HFFc6 (cell line): Measurements from ENCODE around the gene PYGB. TPM values are rescaled to one million over a fixed set of nuclear protein-coding genes. Genes with fewer than 3 reads are reported as not detected.

Experiments
- DNase-seq: peaks from one replicate; pipeline ENCODE4 v3.0.0-alpha.2; 2018
- H3K27ac Mint-ChIP-seq: 2 replicates; pipeline ENCODE4 v1.8.0; 2020; ENCODE audit warnings: mild to moderate bottlenecking, mixed read lengths
- H3K27me3 Mint-ChIP-seq: 2 replicates; pipeline ENCODE4 v1.8.0; 2021; ENCODE audit warnings: mild to moderate bottlenecking, moderate library complexity, mixed read lengths; ENCODE audit not compliant: insufficient read depth
- H3K36me3 Mint-ChIP-seq: 2 replicates; pipeline ENCODE4 v1.8.0; 2021; ENCODE audit warnings: low read depth, mixed read lengths
- H3K4me1 Mint-ChIP-seq: 2 replicates; pipeline ENCODE4 v1.8.0; 2020; ENCODE audit warnings: low read depth, mixed read lengths
- H3K4me3 Mint-ChIP-seq: 2 replicates; pipeline ENCODE4 v1.8.0; 2020; ENCODE audit warnings: mild to moderate bottlenecking, moderate library complexity, mixed read lengths
- H3K9me3 Mint-ChIP-seq: 2 replicates; pipeline ENCODE4 v1.8.0; 2020; ENCODE audit warnings: mild to moderate bottlenecking, mixed read lengths
- total RNA-seq, 6 experiments: library from RNA; stranded (reverse); fragmentation: NEBNext Ultra II Directional; extraction: Animal tissue kit (Norgen Biotek cat#: 25700); gene quantifications; 2 replicates in 1 of 6; 3 replicates in 5 of 6; pipeline ENCODE4 v1.2.3, GENCODE V29; 2021
- TF ChIP-seq, protein P1 (sequence below): fragments of 200-600 bp; sonication (generic); IDR thresholded peaks from 2 replicates; pipeline ENCODE4 v1.5.0; 2021; ENCODE audit warnings: antibody characterized with exemption, mild to moderate bottlenecking

The PYGB gene
- total RNA-seq, 6 experiments from 2014 or later: 65.4 to 75.6 (median 70.2) TPM

DNA sequence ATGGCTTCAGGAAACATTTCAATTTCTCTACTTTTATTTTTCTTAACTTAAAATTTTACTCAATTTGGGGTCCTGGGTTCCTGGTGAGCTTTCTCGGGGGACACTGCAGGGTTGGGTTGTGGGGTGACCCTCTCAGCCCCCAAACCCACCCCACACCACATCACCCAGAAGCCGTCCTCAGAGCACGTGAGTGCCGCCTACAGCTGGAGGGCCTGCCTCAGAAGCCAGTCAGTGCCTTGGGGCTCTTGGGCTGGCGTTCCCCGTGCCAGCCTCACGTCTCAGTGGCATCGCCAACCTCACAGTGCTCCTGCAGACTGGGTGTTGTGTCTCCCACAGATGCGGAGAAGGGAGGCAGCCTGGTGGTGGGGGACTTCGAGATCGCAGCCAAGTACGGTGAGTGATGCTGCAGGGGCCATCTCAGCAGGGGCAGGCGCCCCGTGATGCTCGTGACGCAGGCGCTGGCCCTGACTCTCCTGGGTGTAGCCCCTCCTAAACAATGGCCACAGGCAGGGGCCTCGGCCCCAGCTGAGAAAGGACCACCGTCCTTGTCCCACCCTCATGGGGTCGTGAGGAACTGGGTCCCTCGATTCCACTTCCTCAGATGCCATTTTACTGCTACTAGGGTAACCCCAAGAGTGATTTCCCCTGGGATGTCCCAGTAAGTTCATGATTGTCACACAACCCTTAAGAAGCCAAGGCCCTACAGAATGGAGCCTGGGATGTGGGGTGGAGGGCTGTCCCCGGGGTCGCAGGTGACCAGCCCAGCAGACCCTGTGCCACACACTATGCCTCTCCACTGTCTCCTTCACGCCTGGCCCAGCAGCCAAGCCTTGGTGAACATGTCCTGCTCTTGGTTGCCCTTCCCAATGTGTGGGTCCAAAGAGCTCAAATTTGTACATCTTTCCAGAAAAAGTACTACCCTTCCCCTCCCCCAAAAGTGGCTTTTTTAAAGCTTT is 23.8 kb upstream of the PYGB start:
- H3K4me1 Mint-ChIP-seq: peaks cover 34% of the 10 kb centered on the region
- no peak overlapping the region for H3K4me3 Mint-ChIP-seq
- no peak for DNase-seq
- H3K9me3 Mint-ChIP-seq: no peaks in the 10 kb centered on the region
- H3K27ac Mint-ChIP-seq: peak overlapping the region; percentile 94
- no peaks in the 10 kb centered on the region for H3K27me3 Mint-ChIP-seq
- H3K36me3 Mint-ChIP-seq: peaks cover 15% of the 10 kb centered on the region
- TF ChIP-seq, protein P1, sequence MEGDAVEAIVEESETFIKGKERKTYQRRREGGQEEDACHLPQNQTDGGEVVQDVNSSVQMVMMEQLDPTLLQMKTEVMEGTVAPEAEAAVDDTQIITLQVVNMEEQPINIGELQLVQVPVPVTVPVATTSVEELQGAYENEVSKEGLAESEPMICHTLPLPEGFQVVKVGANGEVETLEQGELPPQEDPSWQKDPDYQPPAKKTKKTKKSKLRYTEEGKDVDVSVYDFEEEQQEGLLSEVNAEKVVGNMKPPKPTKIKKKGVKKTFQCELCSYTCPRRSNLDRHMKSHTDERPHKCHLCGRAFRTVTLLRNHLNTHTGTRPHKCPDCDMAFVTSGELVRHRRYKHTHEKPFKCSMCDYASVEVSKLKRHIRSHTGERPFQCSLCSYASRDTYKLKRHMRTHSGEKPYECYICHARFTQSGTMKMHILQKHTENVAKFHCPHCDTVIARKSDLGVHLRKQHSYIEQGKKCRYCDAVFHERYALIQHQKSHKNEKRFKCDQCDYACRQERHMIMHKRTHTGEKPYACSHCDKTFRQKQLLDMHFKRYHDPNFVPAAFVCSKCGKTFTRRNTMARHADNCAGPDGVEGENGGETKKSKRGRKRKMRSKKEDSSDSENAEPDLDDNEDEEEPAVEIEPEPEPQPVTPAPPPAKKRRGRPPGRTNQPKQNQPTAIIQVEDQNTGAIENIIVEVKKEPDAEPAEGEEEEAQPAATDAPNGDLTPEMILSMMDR: no peak

GRCh38 chr20:25224941-25225340 is 22.9 kb upstream of the PYGB start:
- no peak overlapping the region for H3K4me3 Mint-ChIP-seq
- no peak for DNase-seq
- TF ChIP-seq, protein P1: no peak
- H3K4me1 Mint-ChIP-seq: peaks cover 34% of the 10 kb centered on the region
- H3K27me3 Mint-ChIP-seq: no peaks in the 10 kb centered on the region
- no peak overlapping the region for H3K27ac Mint-ChIP-seq
- peaks cover 15% of the 10 kb centered on the region for H3K36me3 Mint-ChIP-seq
- no peaks in the 10 kb centered on the region for H3K9me3 Mint-ChIP-seq

DNA sequence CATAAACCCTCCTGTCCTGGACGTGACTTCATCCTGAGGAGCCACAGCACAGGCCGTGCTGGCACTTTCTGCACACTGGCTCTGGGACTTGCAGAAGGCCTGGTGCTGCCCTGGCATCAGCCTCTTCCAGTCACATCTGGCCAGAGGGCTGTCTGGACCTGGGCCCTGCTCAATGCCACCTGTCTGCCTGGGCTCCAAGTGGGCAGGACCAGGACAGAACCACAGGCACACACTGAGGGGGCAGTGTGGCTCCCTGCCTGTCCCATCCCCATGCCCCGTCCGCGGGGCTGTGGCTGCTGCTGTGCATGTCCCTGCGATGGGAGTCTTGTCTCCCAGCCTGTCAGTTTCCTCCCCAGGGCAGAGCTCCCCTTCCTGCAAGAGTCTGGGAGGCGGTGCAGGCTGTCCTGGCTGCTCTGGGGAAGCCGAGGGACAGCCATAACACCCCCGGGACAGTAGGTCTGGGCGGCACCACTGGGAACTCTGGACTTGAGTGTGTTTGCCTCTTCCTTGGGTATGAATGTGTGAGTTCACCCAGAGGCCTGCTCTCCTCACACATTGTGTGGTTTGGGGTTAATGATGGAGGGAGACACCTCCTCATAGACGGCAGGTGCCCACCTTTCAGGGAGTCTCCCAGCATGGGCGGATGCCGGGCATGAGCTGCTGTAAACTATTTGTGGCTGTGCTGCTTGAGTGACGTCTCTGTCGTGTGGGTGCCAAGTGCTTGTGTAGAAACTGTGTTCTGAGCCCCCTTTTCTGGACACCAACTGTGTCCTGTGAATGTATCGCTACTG is 22.0 kb upstream of the PYGB start:
- Mint-ChIP-seq H3K4me3 (no peak overlapping the region), H3K27ac (no peak overlapping the region), H3K9me3 (no peaks in the 10 kb centered on the region), H3K4me1 (peaks cover 34% of the 10 kb centered on the region), H3K27me3 (no peaks in the 10 kb centered on the region), H3K36me3 (peaks cover 15% of the 10 kb centered on the region)
- DNase-seq: no peak
- TF ChIP-seq, protein P1: no peak

- H3K4me1 Mint-ChIP-seq: peaks cover 34% of the 10 kb centered on the region
- H3K9me3 Mint-ChIP-seq: no peaks in the 10 kb centered on the region
- H3K36me3 Mint-ChIP-seq: peaks cover 15% of the 10 kb centered on the region
- no peaks in the 10 kb centered on the region for H3K27me3 Mint-ChIP-seq
- H3K4me3 Mint-ChIP-seq: no peak overlapping the region
- TF ChIP-seq, protein P1: no peak
- H3K27ac Mint-ChIP-seq: peak overlapping the region; percentile 82; the same call in 1 of the 2 replicates
- no peak for DNase-seq
These were observed 21.2 kb upstream of the PYGB start for GRCh38 chr20:25226433-25227316.

DNA sequence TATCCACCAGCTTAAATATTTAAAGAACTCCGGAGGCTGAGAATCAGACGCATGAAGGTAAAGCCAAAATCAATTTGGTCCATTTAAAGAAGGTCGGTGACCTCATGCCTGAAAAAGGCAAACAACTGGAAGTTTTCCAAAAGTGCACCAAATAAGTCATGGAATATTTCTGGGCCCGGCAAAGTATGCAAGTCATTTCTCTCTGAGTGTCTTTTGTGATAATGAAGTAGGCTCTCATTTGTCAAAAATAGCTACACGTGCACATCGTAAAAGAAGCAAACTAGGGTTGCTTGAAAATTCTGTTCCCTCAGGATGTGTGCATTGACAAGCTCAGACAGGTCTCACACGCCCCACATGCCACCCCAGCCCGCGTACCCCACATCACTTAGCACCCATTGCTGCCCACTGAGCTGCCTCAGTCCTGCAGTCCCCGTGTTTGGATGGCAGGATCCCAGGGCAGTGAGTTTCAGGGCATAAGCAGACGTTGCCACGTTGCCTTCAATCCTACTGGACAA is 20.5 kb upstream of the PYGB start:
- TF ChIP-seq, protein P1: no peak
- H3K4me1 Mint-ChIP-seq: peaks cover 34% of the 10 kb centered on the region
- no peaks in the 10 kb centered on the region for H3K27me3 Mint-ChIP-seq
- peak; percentile 35 for DNase-seq
- peaks cover 15% of the 10 kb centered on the region for H3K36me3 Mint-ChIP-seq
- peak overlapping the region; percentile 82; the same call in 1 of the 2 replicates for H3K27ac Mint-ChIP-seq
- no peaks in the 10 kb centered on the region for H3K9me3 Mint-ChIP-seq
- H3K4me3 Mint-ChIP-seq: no peak overlapping the region
